NT2/D1 (cell line): ENCODE results near the gene BCAN.

Source experiments
- YY1 ChIP-seq: IDR thresholded peaks from 2 replicates; pipeline ENCODE4 v1.6.1; 2011; ENCODE audit not compliant: insufficient read length, insufficient read depth
- ZNF274 ChIP-seq: IDR thresholded peaks from 2 replicates; pipeline ENCODE4 v1.6.1; 2011; ENCODE audit warnings: mild to moderate bottlenecking, low read depth, low read length

DNA sequence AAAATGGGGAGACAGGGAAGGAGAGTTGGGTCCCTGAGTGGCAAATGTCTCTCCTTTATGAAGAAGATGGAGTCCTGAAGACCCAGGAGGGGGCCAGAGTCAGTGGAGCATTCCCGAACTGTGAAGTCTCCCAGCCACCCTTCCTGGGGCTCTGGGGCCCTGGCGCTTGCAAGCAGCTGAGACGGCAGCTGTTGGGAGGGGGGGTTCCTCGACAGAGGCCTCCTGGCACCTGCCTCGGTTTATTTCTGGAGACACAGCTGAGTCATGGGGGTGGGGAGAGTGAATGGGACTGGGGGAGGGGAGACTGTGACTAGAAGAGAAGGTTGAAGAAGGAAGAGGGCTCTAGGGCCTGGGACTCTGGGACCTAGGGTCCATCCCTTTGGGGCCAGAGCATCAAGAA lies 21.3 kb downstream of the BCAN start:
- TF ChIP-seq YY1 = no peak
- no peak for TF ChIP-seq ZNF274
